Activated CD4-positive, CD25-positive, alpha-beta regulatory T cell treated with anti-CD3 and anti-CD28 coated beads, Interleukin-2, amount 50 U/mL, for 72 hours (primary cell): ENCODE measurements around the gene NRL.

Experiments
- DNase-seq: peaks from one replicate; pipeline ENCODE4 v3.0.0; 2021

The NRL gene

GRCh38 chr14:24064856-24065255 lies 49.9 kb downstream of the NRL start:
- DNase-seq: no peak

- no peak for DNase-seq
These were observed 50.5 kb downstream of the NRL start for GRCh38 chr14:24064091-24064795.

GRCh38 chr14:24063263-24063836 lies 51.4 kb downstream of the NRL start:
- DNase-seq: no peak

- no peak for DNase-seq
These were observed 52.4 kb downstream of the NRL start for GRCh38 chr14:24062216-24062980.

- no peak for DNase-seq
These were observed 53.5 kb downstream of the NRL start for GRCh38 chr14:24060984-24061913.

- DNase-seq: no peak
These were observed 54.3 kb downstream of the NRL start for GRCh38 chr14:24060443-24060842.

GRCh38 chr14:24059841-24060388 lies 54.8 kb downstream of the NRL start:
- DNase-seq: no peak

GRCh38 chr14:24058951-24059475 lies 55.7 kb downstream of the NRL start:
- DNase-seq: no peak

- peak; percentile 60 for DNase-seq
These were observed 56.3 kb downstream of the NRL start for GRCh38 chr14:24058260-24058950.

- no peak for DNase-seq
These were observed 56.9 kb downstream of the NRL start for GRCh38 chr14:24057867-24058259.

GRCh38 chr14:24057271-24057670 lies 57.5 kb downstream of the NRL start:
- DNase-seq: peak; percentile 25

GRCh38 chr14:24056800-24057184 lies 58.0 kb downstream of the NRL start:
- peak; percentile 26 for DNase-seq

GRCh38 chr14:24055971-24056799 lies 58.6 kb downstream of the NRL start:
- peak; percentile 22 for DNase-seq

- DNase-seq: no peak
These were observed 60.1 kb downstream of the NRL start for GRCh38 chr14:24054646-24055045.

- no peak for DNase-seq
These were observed 60.5 kb downstream of the NRL start for GRCh38 chr14:24054324-24054641.

- no peak for DNase-seq
These were observed 61.0 kb downstream of the NRL start for GRCh38 chr14:24053548-24054323.

GRCh38 chr14:24052656-24053547 lies 61.8 kb downstream of the NRL start:
- peak; percentile 36 for DNase-seq

- peak; percentile 70 for DNase-seq
These were observed 62.7 kb downstream of the NRL start, which contains the start of gene CARMIL3 for GRCh38 chr14:24051789-24052655. Gene CARMIL3, plus strand, starts transcription at chr14:24052009. Its CDS starts 145 bp downstream, at chr14:24052154.
